Stimulated activated CD4-positive, alpha-beta T cell treated with anti-CD3 and anti-CD28 coated beads, Interleukin-4, amount 100 ng/mL, for 24 hours (primary cell): Measurements from ENCODE around the gene RNF128.
"Not testable (repeated sequence)": the region's sequence is repeated elsewhere in the genome, so short reads cannot be mapped to it uniquely, and the experiment has no call there.

ENCODE experiments used
- DNase-seq: peaks from one replicate; pipeline ENCODE4 v3.0.0-alpha.2; 2020

Gene RNF128

GRCh38 chrX:106748377-106748776 is 21.9 kb downstream of the RNF128 start:
- DNase-seq, result no peak

DNA sequence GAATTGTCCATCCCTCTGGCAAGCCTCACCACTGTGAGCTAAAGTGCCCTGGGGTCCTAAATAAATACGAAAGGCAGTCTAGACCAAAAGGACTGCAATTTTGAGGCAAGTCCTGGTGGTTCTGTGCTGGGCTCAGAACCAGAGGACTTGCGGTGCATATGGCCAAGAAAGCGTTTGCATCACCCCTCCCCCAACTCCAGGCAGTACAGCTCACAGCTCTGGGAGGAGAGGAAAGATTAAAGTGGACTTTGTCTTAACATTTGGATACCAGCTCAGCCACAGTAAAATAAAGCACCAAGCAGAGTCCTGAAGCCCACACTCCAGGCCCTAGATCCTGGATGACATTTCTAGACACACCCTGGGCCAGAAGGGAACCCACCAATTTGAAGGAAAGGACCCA is 24.9 kb downstream of the RNF128 start:
- DNase-seq, result no peak

- DNase-seq, result no peak
Measured at GRCh38 chrX:106752101-106752678, 25.7 kb downstream of the RNF128 start.

- not testable (repeated sequence) for DNase-seq
Measured at GRCh38 chrX:106769288-106769687, 42.8 kb downstream of the RNF128 start.

- DNase-seq, result no peak
Measured at GRCh38 chrX:106774981-106775380, 48.5 kb downstream of the RNF128 start.

- no peak for DNase-seq
Measured at GRCh38 chrX:106780264-106780663, 53.8 kb downstream of the RNF128 start.

DNA sequence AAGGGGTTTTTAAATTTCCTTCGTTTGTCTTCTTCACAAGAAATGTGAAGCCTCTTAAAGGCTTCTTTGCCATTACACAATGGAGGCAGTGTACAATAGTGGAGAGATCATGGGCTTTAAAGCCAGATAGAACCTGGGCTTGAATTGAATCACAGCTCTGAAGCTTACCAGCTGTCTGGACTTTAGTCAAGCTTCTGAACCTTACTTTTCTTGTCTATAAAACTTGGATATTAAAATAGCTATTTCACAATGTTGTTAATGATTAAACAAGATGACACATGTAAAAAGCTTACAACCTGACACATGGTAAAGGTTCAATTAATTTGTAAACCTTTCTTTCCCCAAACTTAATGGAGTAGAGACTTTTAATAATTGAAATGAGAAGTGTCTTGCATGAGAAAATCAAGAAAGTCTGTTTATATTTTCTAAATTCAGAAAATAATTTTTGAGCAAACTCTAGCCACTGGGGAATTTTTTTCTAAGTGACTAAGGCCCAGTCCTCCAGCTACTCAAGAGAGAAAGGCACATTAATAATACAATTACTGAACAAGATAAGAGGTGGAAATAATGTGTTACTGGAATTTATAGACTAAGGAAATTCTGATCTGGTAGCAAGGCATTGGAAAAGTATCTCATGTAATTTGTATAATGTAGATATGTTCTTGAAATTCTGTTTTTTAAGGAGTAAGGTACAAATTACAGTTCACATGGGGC is 54.3 kb downstream of the RNF128 start:
- DNase-seq, result no peak

GRCh38 chrX:106783716-106784115 is 57.2 kb downstream of the RNF128 start:
- DNase-seq, result no peak

- DNase-seq, result peak; percentile 3
Measured at GRCh38 chrX:106791495-106791894, 65.0 kb downstream of the RNF128 start.

GRCh38 chrX:106802063-106802387 is 75.5 kb downstream of the RNF128 start:
- no peak for DNase-seq

GRCh38 chrX:106802388-106803275 is 76.1 kb downstream of the RNF128 start, which contains the start of gene TBC1D8B:
TSS of gene TBC1D8B (plus strand) at chrX:106802673. CDS start at chrX:106802854, 181 bp downstream.
- DNase-seq, result peak; percentile 23

DNA sequence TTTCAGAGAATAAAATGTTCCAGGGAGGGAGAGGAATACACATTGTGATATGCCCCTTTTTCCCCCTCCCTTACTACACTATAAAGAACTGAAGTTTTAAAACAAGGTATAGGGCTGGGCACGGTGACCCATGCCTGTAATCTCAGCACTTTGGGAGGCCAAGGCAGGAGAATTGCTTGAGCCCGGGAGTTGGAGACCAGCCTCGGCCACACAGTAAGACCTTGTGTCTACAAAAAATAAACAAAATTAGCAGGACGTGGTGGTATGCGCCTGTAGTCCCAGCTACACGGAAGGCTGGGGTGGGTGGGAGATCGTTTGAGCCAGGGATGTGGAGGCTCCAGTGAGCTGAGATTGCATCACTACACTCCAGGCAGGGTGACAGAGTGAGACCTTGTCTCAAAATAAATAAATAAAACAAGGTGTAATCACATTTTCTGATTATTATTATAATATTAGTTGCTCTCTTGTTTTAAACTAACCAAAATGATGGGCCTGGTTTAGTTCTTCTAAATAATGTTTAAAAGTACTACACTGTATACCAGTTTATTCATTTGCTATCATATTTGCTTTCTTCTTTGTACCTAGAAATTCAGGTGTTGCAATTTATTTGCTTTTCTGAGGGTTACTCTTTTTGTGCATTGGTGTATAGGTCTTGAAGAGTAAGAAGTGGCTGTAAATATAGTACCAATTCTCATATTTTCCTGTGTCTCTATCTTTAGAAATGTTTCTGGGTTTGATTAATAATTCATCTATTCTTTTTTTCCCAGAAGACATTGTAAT is 84.8 kb downstream of the RNF128 start:
- no peak for DNase-seq

DNA sequence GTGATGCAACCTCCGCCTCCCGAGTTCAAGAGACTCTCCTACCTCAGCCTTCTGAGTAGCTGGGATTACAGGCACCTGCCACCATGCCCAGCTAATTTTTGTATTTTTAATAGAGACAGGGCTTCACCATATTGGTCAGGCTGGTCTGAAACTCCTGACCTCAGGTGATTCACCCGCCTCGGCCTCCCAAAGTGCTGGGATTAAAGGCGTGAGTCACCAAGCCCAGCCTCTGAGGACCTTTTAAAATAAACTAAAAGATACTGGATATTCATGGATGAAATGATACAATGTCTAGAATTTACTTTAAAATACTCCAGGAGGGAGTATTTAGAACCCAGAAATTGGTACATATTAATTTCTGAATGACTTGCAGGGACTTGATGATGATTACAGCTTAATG is 86.4 kb downstream of the RNF128 start:
- DNase-seq, result not testable (repeated sequence)

GRCh38 chrX:106814093-106814492 is 87.6 kb downstream of the RNF128 start:
- not testable (repeated sequence) for DNase-seq
